K562 (cell line): Measurements from ENCODE around the gene SCAMP3. TPM values are rescaled to one million over a fixed set of nuclear protein-coding genes. Genes with fewer than 3 reads are reported as not detected.

Experiments used
- CEBPZ ChIP-seq: fragments of 150-350 bp; IDR thresholded peaks from 2 replicates; pipeline ENCODE4 v1.6.1; 2014; ENCODE audit warnings: low read depth, mild to moderate bottlenecking, low read length, borderline replicate concordance
- IRF1 ChIP-seq: sonication (generic); formaldehyde crosslinking; IDR thresholded peaks from 2 replicates; pipeline ENCODE4 v1.8.0; 2022; ENCODE audit warnings: missing genetic modification reagents, mild to moderate bottlenecking, borderline replicate concordance
- KHSRP ChIP-seq: fragments of 450-650 bp; IDR thresholded peaks from 2 replicates; pipeline ENCODE4 v1.6.1; 2017
- MCM2 ChIP-seq: fragments of 450-650 bp; IDR thresholded peaks from 2 replicates; pipeline ENCODE4 v1.6.1; 2017; ENCODE audit warnings: low read depth, mild to moderate bottlenecking
- MGA ChIP-seq: fragments of 450-650 bp; IDR thresholded peaks from 2 replicates; pipeline ENCODE4 v1.6.1; 2016; ENCODE audit warnings: mild to moderate bottlenecking, moderate library complexity
- POLR2B ChIP-seq: fragments of 450-650 bp; IDR thresholded peaks from 2 replicates; pipeline ENCODE4 v1.6.1; 2018; ENCODE audit warnings: low read depth; ENCODE audit not compliant: partially characterized antibody
- PRMT5 ChIP-seq: sonication (generic); formaldehyde crosslinking; IDR thresholded peaks from 2 replicates; pipeline ENCODE4 v1.5.0; 2020; ENCODE audit warnings: missing genetic modification reagents
- RBM17 ChIP-seq: fragments of 200-400 bp; formaldehyde crosslinking; IDR thresholded peaks from 2 replicates; pipeline ENCODE4 v1.6.1; 2017; ENCODE audit warnings: low read depth, mild to moderate bottlenecking, low read length, borderline replicate concordance
- ZNF121 ChIP-seq: sonication (generic); formaldehyde crosslinking; conservative IDR thresholded peaks from 2 replicates; pipeline ENCODE4 v1.8.0; 2022; ENCODE audit warnings: missing genetic modification reagents
- polyA plus RNA-seq, 8 experiments: library from polyadenylated mRNA; depleted of rRNA in 4 of 8; stranded (reverse) in 5 of 8; unstranded in 3 of 8; fragments of >200 nt; fragmentation: Nextera tagmentation in 2 of 8; fragmentation: Illumina TruSeq in 1 of 8; extraction: Ambion mirVana in 2 of 8; extraction: Trizol in 1 of 8; gene quantifications; 2 replicates each; pipeline versions ENCODE4 v1.2.1 to v1.2.3, GENCODE V29; 2011 to 2014; ENCODE audit warnings: inconsistent platforms in 1 of 8, missing spikeins in 1 of 8
- total RNA-seq, 7 experiments: library from RNA; depleted of rRNA in 6 of 7; stranded (reverse); fragments of >200 nt in 6 of 7; fragmentation: Illumina TruSeq in 2 of 7; extraction: Trizol in 2 of 7; gene quantifications; 2 replicates each; pipeline versions ENCODE4 v1.2.1 to v1.2.3, GENCODE V29; 2011 to 2021; ENCODE audit warnings: low replicate concordance in 1 of 7

Gene SCAMP3
- total and polyA plus RNA-seq, 9 of the 15 experiments (the other 6 are each of a cell fraction or from before 2014, with no cell fraction given) = 14.2 to 131 (median 86.1) TPM

GRCh38 chr1:155228096-155228427 lies 34.1 kb downstream of the SCAMP3 start (continued):
- peak; percentile 3; the same call in 1 of the 2 replicates for TF ChIP-seq MGA
- no peak for TF ChIP-seq POLR2B
- no peak for TF ChIP-seq KHSRP
- no peak for TF ChIP-seq IRF1 (CRISPR knock-in tag)
- no peak for TF ChIP-seq RBM17
- no peak for TF ChIP-seq MCM2
- no peak for TF ChIP-seq ZNF121 (CRISPR knock-in tag)
- no peak for TF ChIP-seq PRMT5 (CRISPR knock-in tag)
- no peak for TF ChIP-seq CEBPZ
